SK-N-SH (cell line): ENCODE measurements around the gene TTC28.

Experiments
- EP300 ChIP-seq, 2 experiments: IDR thresholded peaks; 2 replicates each; pipeline versions ENCODE4 v1.4.0 to v1.6.1; 2012; ENCODE audit warnings: borderline replicate concordance in 1 of 2, low read depth in 1 of 2, low read length in 1 of 2
- EZH2phosphoT487 ChIP-seq: fragments of 200-600 bp; sonication (generic); IDR thresholded peaks from 2 replicates; pipeline ENCODE4 v1.6.1; 2017; ENCODE audit warnings: low read depth, mixed run types, mild to moderate bottlenecking, antibody characterized with exemption, moderate library complexity, borderline replicate concordance
- GABPA ChIP-seq: IDR thresholded peaks from 2 replicates; pipeline ENCODE4 v1.4.0; 2012; ENCODE audit warnings: low read depth, mild to moderate bottlenecking
- PBX3 ChIP-seq: IDR thresholded peaks from 2 replicates; pipeline ENCODE4; 2012
- REST ChIP-seq: IDR thresholded peaks from 2 replicates; pipeline ENCODE4 v1.6.1; 2012; ENCODE audit warnings: mild to moderate bottlenecking, low read depth, low read length, moderate library complexity
- RFX5 ChIP-seq: IDR thresholded peaks from 2 replicates; pipeline ENCODE4 v1.6.1; 2012; ENCODE audit warnings: mild to moderate bottlenecking, improper control_type of control experiment, low read length
- TAF1 ChIP-seq: IDR thresholded peaks from 2 replicates; pipeline ENCODE4 v1.6.1; 2012; ENCODE audit warnings: low read depth, mild to moderate bottlenecking, low read length, moderate library complexity, borderline replicate concordance
- TCF12 ChIP-seq: IDR thresholded peaks from 2 replicates; pipeline ENCODE4 v1.4.0; 2012
- YY1 ChIP-seq: IDR thresholded peaks from 2 replicates; pipeline ENCODE4 v1.4.0; 2012; ENCODE audit warnings: low read depth, mild to moderate bottlenecking
- TF ChIP-seq, protein P1 (sequence below): fragments of 200-600 bp; sonication (generic); IDR thresholded peaks from 2 replicates; pipeline ENCODE4 v1.6.1; 2017; ENCODE audit warnings: antibody characterized with exemption, mild to moderate bottlenecking, moderate library complexity

- no peak for TF ChIP-seq TCF12
- TF ChIP-seq RFX5, result no peak
- TF ChIP-seq, protein P1, sequence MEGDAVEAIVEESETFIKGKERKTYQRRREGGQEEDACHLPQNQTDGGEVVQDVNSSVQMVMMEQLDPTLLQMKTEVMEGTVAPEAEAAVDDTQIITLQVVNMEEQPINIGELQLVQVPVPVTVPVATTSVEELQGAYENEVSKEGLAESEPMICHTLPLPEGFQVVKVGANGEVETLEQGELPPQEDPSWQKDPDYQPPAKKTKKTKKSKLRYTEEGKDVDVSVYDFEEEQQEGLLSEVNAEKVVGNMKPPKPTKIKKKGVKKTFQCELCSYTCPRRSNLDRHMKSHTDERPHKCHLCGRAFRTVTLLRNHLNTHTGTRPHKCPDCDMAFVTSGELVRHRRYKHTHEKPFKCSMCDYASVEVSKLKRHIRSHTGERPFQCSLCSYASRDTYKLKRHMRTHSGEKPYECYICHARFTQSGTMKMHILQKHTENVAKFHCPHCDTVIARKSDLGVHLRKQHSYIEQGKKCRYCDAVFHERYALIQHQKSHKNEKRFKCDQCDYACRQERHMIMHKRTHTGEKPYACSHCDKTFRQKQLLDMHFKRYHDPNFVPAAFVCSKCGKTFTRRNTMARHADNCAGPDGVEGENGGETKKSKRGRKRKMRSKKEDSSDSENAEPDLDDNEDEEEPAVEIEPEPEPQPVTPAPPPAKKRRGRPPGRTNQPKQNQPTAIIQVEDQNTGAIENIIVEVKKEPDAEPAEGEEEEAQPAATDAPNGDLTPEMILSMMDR, result no peak
- TF ChIP-seq EZH2phosphoT487, result no peak
- no peak for TF ChIP-seq EP300 (IDR thresholded peaks at IDR 0.05; ENCODE audit: borderline replicate concordance in 1 of 2, low read depth in 1 of 2, low read length in 1 of 2)
- no peak for TF ChIP-seq TAF1
- TF ChIP-seq PBX3, result no peak
- TF ChIP-seq YY1, result no peak
- no peak for TF ChIP-seq GABPA
- no peak for TF ChIP-seq REST
Measured at GRCh38 chr22:28097627-28098026, 582.0 kb downstream of the TTC28 start.
